ENCODE measurements around the gene CDADC1.
A peak's percentile ranks its signal among the peaks of the same experiment; 100 is the strongest.

CDADC1 gene

GRCh38 chr13:49295244-49295643 lies 47.5 kb downstream of the CDADC1 start:
- DNase-seq (ENCODE audit: low read depth) = no peak

DNA sequence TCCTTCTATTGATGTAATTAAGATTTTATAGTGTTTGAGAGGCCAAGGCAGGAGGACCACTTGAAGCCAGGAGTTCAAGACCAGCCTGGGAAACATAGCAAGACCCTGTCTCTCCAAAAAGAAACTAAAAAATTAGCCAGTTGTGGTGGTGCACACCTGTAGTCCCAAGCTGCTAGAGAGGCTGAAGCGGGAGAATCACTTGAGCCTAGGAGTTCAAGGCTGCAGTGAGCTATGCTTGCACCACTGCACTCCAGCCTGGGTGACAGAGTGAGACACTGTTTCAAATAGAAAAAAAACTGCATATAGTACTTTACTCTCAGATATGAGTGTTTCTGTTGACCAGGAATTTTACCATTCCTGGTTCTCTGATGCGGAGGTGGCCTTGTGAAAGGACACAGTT lies 48.9 kb downstream of the CDADC1 start:
- no peak for DNase-seq (ENCODE audit: low read depth)

GRCh38 chr13:49297338-49297737 lies 49.6 kb downstream of the CDADC1 start:
- no peak for DNase-seq (ENCODE audit: low read depth)

GRCh38 chr13:49298416-49298815 lies 50.7 kb downstream of the CDADC1 start:
- DNase-seq (ENCODE audit: low read depth) = no peak

GRCh38 chr13:49298903-49299605 lies 51.3 kb downstream of the CDADC1 start:
- no peak for DNase-seq (ENCODE audit: low read depth)

DNA sequence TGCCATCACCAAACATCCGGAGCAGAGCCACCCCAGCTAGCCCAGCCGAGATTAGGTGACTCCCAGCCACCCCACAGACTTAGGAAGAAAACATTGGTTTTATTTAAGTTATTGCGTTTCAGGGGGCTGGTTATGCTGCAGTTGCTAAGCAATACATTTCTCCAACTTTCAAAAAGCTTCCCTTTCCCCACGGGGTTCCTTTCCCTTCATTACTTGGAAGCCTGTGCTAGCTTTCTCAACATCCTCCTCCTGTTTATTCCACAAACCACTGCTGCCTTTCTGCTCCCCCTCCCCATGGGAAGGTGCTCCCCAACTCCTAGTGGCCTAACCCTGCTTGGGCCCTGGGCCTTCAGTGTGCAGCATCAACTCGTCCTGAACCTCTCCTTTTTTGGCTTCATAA lies 52.6 kb downstream of the CDADC1 start:
- no peak for DNase-seq (ENCODE audit: low read depth)

GRCh38 chr13:49300739-49301589 lies 53.2 kb downstream of the CDADC1 start:
- peak; percentile 14 for DNase-seq (ENCODE audit: low read depth)

- DNase-seq (ENCODE audit: low read depth) = no peak
These were observed 54.5 kb downstream of the CDADC1 start for GRCh38 chr13:49302222-49302621.

GRCh38 chr13:49302817-49303216 lies 55.1 kb downstream of the CDADC1 start:
- no peak for DNase-seq (ENCODE audit: low read depth)

DNA sequence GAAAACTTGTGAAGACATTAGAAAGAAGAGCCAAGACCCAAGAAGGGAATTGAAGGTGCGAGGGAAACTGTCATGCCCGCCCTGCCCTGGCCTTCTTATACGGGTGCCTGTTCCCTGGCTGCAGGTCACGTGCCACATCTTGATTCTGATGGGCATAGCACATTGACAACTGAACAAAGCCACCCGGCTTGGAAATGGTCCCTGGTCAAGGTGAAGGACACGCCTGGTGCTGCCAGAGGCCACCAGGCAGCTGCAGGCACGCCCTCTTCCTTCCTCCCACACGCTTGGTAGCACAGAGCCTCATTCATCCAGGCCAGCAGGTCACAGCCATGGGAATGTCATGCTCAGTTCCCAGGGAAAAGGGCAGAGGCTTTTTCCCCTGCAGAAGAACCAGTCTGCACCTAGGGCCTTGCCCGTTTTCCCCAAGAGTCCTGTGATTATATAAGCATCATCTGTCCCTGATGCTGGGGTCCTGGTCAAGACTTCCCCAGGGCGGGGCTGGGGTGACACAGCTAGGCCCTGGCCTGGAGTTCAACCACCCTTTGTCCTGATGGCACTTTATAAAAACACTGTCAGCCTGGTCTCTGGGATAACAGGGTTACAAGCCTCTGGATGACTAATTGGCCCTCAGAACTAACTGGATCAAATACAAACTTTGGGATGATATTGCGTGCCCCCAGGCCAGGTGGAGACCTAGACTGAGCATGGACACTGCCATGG lies 56.0 kb downstream of the CDADC1 start:
- DNase-seq (ENCODE audit: low read depth) = no peak

GRCh38 chr13:49304356-49304755 lies 56.6 kb downstream of the CDADC1 start:
- no peak for DNase-seq (ENCODE audit: low read depth)

- no peak for DNase-seq (ENCODE audit: low read depth)
These were observed 57.3 kb downstream of the CDADC1 start for GRCh38 chr13:49304763-49305700.

- DNase-seq (ENCODE audit: low read depth) = no peak
These were observed 58.2 kb downstream of the CDADC1 start for GRCh38 chr13:49305792-49306425.

GRCh38 chr13:49307365-49307764 lies 59.6 kb downstream of the CDADC1 start:
- DNase-seq (ENCODE audit: low read depth) = no peak

- no peak for DNase-seq (ENCODE audit: low read depth)
These were observed 60.6 kb downstream of the CDADC1 start for GRCh38 chr13:49308097-49308875.

DNA sequence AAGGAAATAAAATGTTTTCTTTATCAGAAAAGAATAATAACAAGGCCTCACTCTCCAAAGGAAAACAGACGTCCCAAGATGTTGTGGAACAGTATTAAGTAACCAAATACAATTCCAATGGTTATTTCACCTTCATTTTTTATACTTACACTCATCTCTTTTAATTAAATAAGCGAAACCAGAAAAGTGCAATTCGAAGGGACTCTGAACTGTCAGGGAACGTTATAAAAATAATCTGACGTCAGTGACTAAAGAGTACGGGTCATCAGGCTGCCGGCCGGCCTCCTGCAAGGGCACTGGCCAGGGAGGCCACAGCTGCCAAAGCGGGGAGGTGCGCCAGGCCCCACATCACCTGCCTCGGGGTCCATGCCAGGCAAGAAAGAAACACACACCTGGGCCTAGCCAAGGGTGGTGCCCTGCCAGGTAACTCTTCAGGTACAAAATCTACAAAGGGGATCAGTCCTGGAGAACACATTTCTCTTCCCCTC lies 61.2 kb downstream of the CDADC1 start:
- no peak for DNase-seq (ENCODE audit: low read depth)

- DNase-seq (ENCODE audit: low read depth) = no peak
These were observed 62.5 kb downstream of the CDADC1 start for GRCh38 chr13:49310251-49310650.

- DNase-seq (ENCODE audit: low read depth) = no peak
These were observed 64.1 kb downstream of the CDADC1 start for GRCh38 chr13:49311816-49312215.

DNA sequence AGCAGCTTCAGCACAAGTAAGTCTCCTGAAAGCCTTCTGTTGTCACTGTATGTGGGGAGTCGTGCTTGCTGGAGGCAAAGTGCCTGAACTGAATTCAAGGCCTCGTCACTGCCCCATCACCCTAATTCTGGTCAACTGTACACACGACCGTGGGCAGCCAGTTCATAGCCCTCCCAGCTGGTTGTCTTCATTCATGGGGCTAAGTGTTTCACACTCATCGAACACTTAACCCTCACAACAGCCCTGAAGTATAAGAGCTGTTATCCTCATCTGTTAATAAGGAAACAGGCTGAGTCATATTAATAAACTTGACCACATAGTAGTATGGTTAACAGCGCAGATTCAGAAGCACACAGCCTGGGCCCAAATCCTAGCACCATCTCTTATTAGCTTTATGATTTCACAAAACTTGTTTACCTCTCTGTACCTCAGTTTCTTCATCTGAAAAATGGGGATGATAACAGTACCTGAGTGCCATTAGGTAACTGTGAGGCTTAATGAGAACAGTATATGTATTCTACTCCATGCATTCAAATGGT lies 66.7 kb downstream of the CDADC1 start:
- DNase-seq (ENCODE audit: low read depth) = no peak

GRCh38 chr13:49315036-49315565 lies 67.4 kb downstream of the CDADC1 start:
- no peak for DNase-seq (ENCODE audit: low read depth)

Measured in stimulated activated CD8-positive, alpha-beta memory T cell treated with anti-CD3 and anti-CD28 coated beads, Interleukin-15, amount 100 ng/mL, for 24 hours (primary cell).